Neural progenitor cell (in vitro differentiated cells): Measurements from ENCODE around the gene OAS2. TPM values are rescaled to one million over a fixed set of nuclear protein-coding genes. Genes with fewer than 3 reads are reported as not detected.

Experiments used
- DNase-seq: peaks from one replicate; pipeline ENCODE4 v3.0.0-alpha.2; 2016; ENCODE audit warnings: low spot score
- H2AFZ ChIP-seq: fragments of 200-600 bp; sonication (generic); replicated peaks from 2 replicates; pipeline ENCODE4 v1.6.1; 2016; ENCODE audit warnings: antibody characterized with exemption
- H3F3A ChIP-seq: fragments of 200-600 bp; sonication (generic); 2 replicates; pipeline ENCODE4 v1.6.1; 2016; ENCODE audit warnings: antibody characterized with exemption, low read depth
- H3K27ac ChIP-seq: fragments of 200-600 bp; sonication (generic); 2 replicates; pipeline ENCODE4 v1.5.1; 2016; ENCODE audit warnings: mild to moderate bottlenecking
- H3K27me3 ChIP-seq: fragments of 200-600 bp; sonication (generic); 2 replicates; pipeline ENCODE4 v1.6.1; 2016; ENCODE audit warnings: mild to moderate bottlenecking, moderate library complexity
- H3K36me3 ChIP-seq: fragments of 200-600 bp; sonication (generic); 2 replicates; pipeline ENCODE4 v1.5.1; 2016
- H3K4me1 ChIP-seq: fragments of 200-600 bp; sonication (generic); 2 replicates; pipeline ENCODE4 v1.6.1; 2016; ENCODE audit warnings: mixed run types
- H3K4me2 ChIP-seq: fragments of 200-600 bp; sonication (generic); 2 replicates; pipeline ENCODE4 v1.6.1; 2016
- H3K4me3 ChIP-seq: fragments of 200-600 bp; sonication (generic); 2 replicates; pipeline ENCODE4 v1.5.1; 2016
- H3K79me2 ChIP-seq: fragments of 200-600 bp; sonication (generic); 2 replicates; pipeline ENCODE4 v1.6.1; 2016; ENCODE audit warnings: low read depth
- H3K9ac ChIP-seq: fragments of 200-600 bp; sonication (generic); 2 replicates; pipeline ENCODE4 v1.6.1; 2016
- H3K9me3 ChIP-seq: fragments of 200-600 bp; sonication (generic); 2 replicates; pipeline ENCODE4 v1.5.1; 2016; ENCODE audit warnings: low read depth
- H4K20me1 ChIP-seq: fragments of 200-600 bp; sonication (generic); 2 replicates; pipeline ENCODE4 v1.6.1; 2016; ENCODE audit warnings: low read depth
- H3K27ac Mint-ChIP-seq: 3 replicates; pipeline ENCODE4 v1.8.0; 2021; ENCODE audit warnings: mixed read lengths
- H3K27me3 Mint-ChIP-seq: 2 replicates; pipeline ENCODE4 v1.8.0; 2022; ENCODE audit warnings: low read depth, mild to moderate bottlenecking, inconsistent platforms, moderate library complexity, mixed read lengths; ENCODE audit not compliant: insufficient read depth
- H3K36me3 Mint-ChIP-seq: 3 replicates; pipeline ENCODE4 v1.8.0; 2021; ENCODE audit warnings: mixed read lengths
- H3K4me1 Mint-ChIP-seq: 3 replicates; pipeline ENCODE4 v1.8.0; 2021; ENCODE audit warnings: mixed read lengths
- H3K4me3 Mint-ChIP-seq: 3 replicates; pipeline ENCODE4 v1.8.0; 2021; ENCODE audit warnings: mild to moderate bottlenecking, moderate library complexity, mixed read lengths
- H3K9me3 Mint-ChIP-seq: 3 replicates; pipeline ENCODE4 v1.8.0; 2020; ENCODE audit warnings: mixed read lengths
- EZH2 ChIP-seq: fragments of 200-600 bp; sonication (generic); IDR thresholded peaks from 2 replicates; pipeline ENCODE4 v1.6.1; 2017; ENCODE audit warnings: antibody characterized with exemption, mild to moderate bottlenecking, moderate library complexity
- EZH2phosphoT487 ChIP-seq: fragments of 200-600 bp; sonication (generic); IDR thresholded peaks from 2 replicates; pipeline ENCODE4 v1.6.1; 2017; ENCODE audit warnings: antibody characterized with exemption
- total RNA-seq: library from RNA; depleted of rRNA; stranded (reverse); fragments of >200 nt; gene quantifications from 2 replicates; pipeline ENCODE4 v1.2.3, GENCODE V29; 2015; ENCODE audit warnings: low replicate concordance
- TF ChIP-seq, protein P1 (sequence below): fragments of 200-600 bp; sonication (generic); IDR thresholded peaks from 2 replicates; pipeline ENCODE4 v1.5.1; 2017; ENCODE audit warnings: antibody characterized with exemption, mild to moderate bottlenecking

The OAS2 gene
- total RNA-seq, 1 donor from 2014 or later, result not detected

DNA sequence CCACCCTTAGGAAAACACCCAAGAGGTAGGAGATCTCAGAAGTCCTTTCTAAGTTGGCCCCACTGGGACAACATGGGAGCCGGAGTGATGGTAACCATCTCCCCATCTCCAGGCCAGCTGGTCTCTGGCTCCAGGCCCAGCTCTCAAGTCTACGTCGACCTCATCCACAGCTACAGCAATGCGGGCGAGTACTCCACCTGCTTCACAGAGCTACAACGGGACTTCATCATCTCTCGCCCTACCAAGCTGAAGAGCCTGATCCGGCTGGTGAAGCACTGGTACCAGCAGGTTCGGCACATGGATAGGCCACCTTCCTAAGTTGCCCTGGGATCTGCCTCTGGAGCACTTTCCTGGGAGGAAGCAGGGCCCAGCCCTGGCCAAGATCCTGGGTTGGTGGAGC lies 11.0 kb upstream of the OAS2 start:
- Histone ChIP-seq H3K4me1 (no peaks in the 10 kb centered on the region), H3K4me3 (no peak overlapping the region), H3K27me3 (no peaks in the 10 kb centered on the region), H3F3A (no peaks in the 10 kb centered on the region), H3K27ac (no peak overlapping the region), H3K79me2 (no peaks in the 10 kb centered on the region), H3K9ac (no peak overlapping the region), H3K9me3 (no peaks in the 10 kb centered on the region), H3K4me2 (no peak overlapping the region), H4K20me1 (no peaks in the 10 kb centered on the region), H2AFZ (no peak overlapping the region), H3K36me3 (no peaks in the 10 kb centered on the region)
- H3K27ac Mint-ChIP-seq, result no peak overlapping the region
- no peaks in the 10 kb centered on the region for H3K4me1 Mint-ChIP-seq
- H3K4me3 Mint-ChIP-seq, result no peak overlapping the region
- no peaks in the 10 kb centered on the region for H3K36me3 Mint-ChIP-seq
- no peaks in the 10 kb centered on the region for H3K9me3 Mint-ChIP-seq
- DNase-seq, result no peak
- TF ChIP-seq EZH2, result no peak
- TF ChIP-seq, protein P1, sequence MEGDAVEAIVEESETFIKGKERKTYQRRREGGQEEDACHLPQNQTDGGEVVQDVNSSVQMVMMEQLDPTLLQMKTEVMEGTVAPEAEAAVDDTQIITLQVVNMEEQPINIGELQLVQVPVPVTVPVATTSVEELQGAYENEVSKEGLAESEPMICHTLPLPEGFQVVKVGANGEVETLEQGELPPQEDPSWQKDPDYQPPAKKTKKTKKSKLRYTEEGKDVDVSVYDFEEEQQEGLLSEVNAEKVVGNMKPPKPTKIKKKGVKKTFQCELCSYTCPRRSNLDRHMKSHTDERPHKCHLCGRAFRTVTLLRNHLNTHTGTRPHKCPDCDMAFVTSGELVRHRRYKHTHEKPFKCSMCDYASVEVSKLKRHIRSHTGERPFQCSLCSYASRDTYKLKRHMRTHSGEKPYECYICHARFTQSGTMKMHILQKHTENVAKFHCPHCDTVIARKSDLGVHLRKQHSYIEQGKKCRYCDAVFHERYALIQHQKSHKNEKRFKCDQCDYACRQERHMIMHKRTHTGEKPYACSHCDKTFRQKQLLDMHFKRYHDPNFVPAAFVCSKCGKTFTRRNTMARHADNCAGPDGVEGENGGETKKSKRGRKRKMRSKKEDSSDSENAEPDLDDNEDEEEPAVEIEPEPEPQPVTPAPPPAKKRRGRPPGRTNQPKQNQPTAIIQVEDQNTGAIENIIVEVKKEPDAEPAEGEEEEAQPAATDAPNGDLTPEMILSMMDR, result no peak
- TF ChIP-seq EZH2phosphoT487, result no peak
- H3K27me3 Mint-ChIP-seq, result no peaks in the 10 kb centered on the region

DNA sequence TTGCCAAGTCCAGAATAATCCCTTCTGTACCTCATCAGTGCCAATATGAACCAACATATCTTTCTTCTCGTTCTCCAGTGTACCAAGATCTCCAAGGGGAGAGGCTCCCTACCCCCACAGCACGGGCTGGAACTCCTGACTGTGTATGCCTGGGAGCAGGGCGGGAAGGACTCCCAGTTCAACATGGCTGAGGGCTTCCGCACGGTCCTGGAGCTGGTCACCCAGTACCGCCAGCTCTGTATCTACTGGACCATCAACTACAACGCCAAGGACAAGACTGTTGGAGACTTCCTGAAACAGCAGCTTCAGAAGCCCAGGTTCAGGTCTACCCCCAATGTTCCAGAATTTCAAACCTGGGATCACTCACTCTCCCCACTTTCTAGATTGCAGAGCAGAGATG lies 10.5 kb upstream of the OAS2 start:
- no peaks in the 10 kb centered on the region for H3K27me3 Mint-ChIP-seq

DNA sequence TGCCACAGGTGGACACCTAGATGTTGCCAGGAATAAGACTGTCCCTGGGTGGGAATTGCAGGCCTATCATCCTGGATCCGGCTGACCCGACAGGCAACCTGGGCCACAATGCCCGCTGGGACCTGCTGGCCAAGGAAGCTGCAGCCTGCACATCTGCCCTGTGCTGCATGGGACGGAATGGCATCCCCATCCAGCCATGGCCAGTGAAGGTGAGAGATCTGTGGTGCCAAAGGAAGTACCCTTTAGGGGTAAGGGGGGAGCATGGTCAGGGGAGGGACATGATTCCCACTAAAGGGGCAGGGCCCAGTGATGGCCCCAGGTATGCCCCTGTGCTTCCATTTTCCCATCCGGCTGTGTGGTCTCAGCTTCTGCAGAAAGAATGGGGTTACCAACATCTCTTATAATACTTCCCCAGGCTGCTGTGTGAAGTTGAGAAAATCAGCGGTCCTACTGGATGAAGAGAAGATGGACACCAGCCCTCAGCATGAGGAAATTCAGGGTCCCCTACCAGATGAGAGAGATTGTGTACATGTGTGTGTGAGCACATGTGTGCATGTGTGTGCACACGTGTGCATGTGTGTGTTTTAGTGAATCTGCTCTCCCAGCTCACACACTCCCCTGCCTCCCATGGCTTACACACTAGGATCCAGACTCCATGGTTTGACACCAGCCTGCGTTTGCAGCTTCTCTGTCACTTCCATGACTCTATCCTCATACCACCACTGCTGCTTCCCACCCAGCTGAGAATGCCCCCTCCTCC lies 8.6 kb upstream of the OAS2 start:
- no peak for DNase-seq
- no peaks in the 10 kb centered on the region for H3K36me3 ChIP-seq
- no peaks in the 10 kb centered on the region for H3K36me3 Mint-ChIP-seq
- no peaks in the 10 kb centered on the region for H3K4me1 ChIP-seq
- no peak overlapping the region for H2AFZ ChIP-seq
- no peaks in the 10 kb centered on the region for H3K4me1 Mint-ChIP-seq
- H3F3A ChIP-seq, result no peaks in the 10 kb centered on the region
- no peak for TF ChIP-seq EZH2phosphoT487
- no peak overlapping the region for H3K27ac ChIP-seq
- H3K27me3 Mint-ChIP-seq, result no peaks in the 10 kb centered on the region
- H3K27me3 ChIP-seq, result no peaks in the 10 kb centered on the region
- H3K4me2 ChIP-seq, result no peak overlapping the region
- H3K9ac ChIP-seq, result no peak overlapping the region
- H4K20me1 ChIP-seq, result no peaks in the 10 kb centered on the region
- no peak overlapping the region for H3K27ac Mint-ChIP-seq
- H3K9me3 ChIP-seq, result no peaks in the 10 kb centered on the region
- no peaks in the 10 kb centered on the region for H3K79me2 ChIP-seq
- no peak overlapping the region for H3K4me3 ChIP-seq
- no peak overlapping the region for H3K4me3 Mint-ChIP-seq
- no peaks in the 10 kb centered on the region for H3K9me3 Mint-ChIP-seq

More for the DNA sequence above, 10.5 kb upstream of the OAS2 start:
- no peaks in the 10 kb centered on the region for H3K9me3 Mint-ChIP-seq
- no peak for DNase-seq
- no peaks in the 10 kb centered on the region for H3K36me3 Mint-ChIP-seq
- Histone ChIP-seq H4K20me1 (no peaks in the 10 kb centered on the region), H3K79me2 (no peaks in the 10 kb centered on the region), H3K9me3 (no peaks in the 10 kb centered on the region), H3F3A (no peaks in the 10 kb centered on the region), H3K27ac (no peak overlapping the region), H3K4me2 (no peak overlapping the region), H2AFZ (no peak overlapping the region), H3K4me3 (no peak overlapping the region), H3K36me3 (no peaks in the 10 kb centered on the region), H3K9ac (no peak overlapping the region), H3K4me1 (no peaks in the 10 kb centered on the region), H3K27me3 (no peaks in the 10 kb centered on the region)
- H3K4me3 Mint-ChIP-seq, result no peak overlapping the region
- TF ChIP-seq EZH2, result no peak
- no peak for TF ChIP-seq EZH2phosphoT487
- TF ChIP-seq, protein P1, result no peak
- H3K4me1 Mint-ChIP-seq, result no peaks in the 10 kb centered on the region
- H3K27ac Mint-ChIP-seq, result no peak overlapping the region

DNA sequence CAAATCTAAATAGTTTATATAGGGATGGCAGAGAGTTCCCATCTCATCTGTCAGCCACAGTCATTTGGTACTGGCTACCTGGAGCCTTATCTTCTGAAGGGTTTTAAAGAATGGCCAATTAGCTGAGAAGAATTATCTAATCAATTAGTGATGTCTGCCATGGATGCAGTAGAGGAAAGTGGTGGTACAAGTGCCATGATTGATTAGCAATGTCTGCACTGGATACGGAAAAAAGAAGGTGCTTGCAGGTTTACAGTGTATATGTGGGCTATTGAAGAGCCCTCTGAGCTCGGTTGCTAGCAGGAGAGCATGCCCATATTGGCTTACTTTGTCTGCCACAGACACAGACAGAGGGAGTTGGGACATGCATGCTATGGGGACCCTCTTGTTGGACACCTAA lies 7.9 kb upstream of the OAS2 start:
- Mint-ChIP-seq H3K27ac (no peak overlapping the region), H3K4me3 (no peak overlapping the region), H3K27me3 (no peaks in the 10 kb centered on the region), H3K4me1 (no peaks in the 10 kb centered on the region), H3K9me3 (no peaks in the 10 kb centered on the region), H3K36me3 (no peaks in the 10 kb centered on the region)
- Histone ChIP-seq H3K27me3 (no peaks in the 10 kb centered on the region), H3K9me3 (no peaks in the 10 kb centered on the region), H4K20me1 (no peaks in the 10 kb centered on the region), H3K4me2 (no peak overlapping the region), H3K27ac (no peak overlapping the region), H3K79me2 (no peaks in the 10 kb centered on the region), H3F3A (no peaks in the 10 kb centered on the region), H3K36me3 (no peaks in the 10 kb centered on the region), H2AFZ (no peak overlapping the region), H3K4me3 (no peak overlapping the region), H3K4me1 (no peaks in the 10 kb centered on the region), H3K9ac (no peak overlapping the region)
- TF ChIP-seq, protein P1, result no peak
- TF ChIP-seq EZH2, result no peak
- no peak for TF ChIP-seq EZH2phosphoT487
- no peak for DNase-seq
